Mesodermal cell (in vitro differentiated cells): ENCODE data around the gene ADGRB3.

ENCODE experiments used
- H3K27ac ChIP-seq: 2 replicates; pipeline ENCODE4 v1.7.0; 2013; ENCODE audit warnings: mild to moderate bottlenecking, low read depth, low read length, moderate library complexity; ENCODE audit not compliant: severe bottlenecking
- H3K36me3 ChIP-seq: 2 replicates; pipeline ENCODE4 v1.7.1; 2013; ENCODE audit warnings: mild to moderate bottlenecking, low read length, moderate library complexity; ENCODE audit not compliant: control insufficient read depth, insufficient read depth
- H3K4me1 ChIP-seq: one replicate; pipeline ENCODE4 v1.7.1; 2013; ENCODE audit warnings: mild to moderate bottlenecking, low read length; ENCODE audit not compliant: insufficient read depth, control insufficient read depth, poor library complexity, severe bottlenecking
- H3K4me3 ChIP-seq: 2 replicates; pipeline ENCODE4 v1.7.0; 2013; ENCODE audit warnings: low read length, control low read depth, mild to moderate bottlenecking; ENCODE audit not compliant: insufficient read depth, poor library complexity, severe bottlenecking; ENCODE audit errors: extremely low read depth
- H3K9me3 ChIP-seq: 2 replicates; pipeline ENCODE4 v1.7.1; 2013; ENCODE audit warnings: mild to moderate bottlenecking, low read length, moderate library complexity; ENCODE audit not compliant: control insufficient read depth
- WGBS, 2 experiments: methylation state at CpG; one replicate each; pipeline ENCODE4 v1.1.5; 2013; ENCODE audit warnings: missing lambda C conversion rate in 2 of 2; ENCODE audit not compliant: insufficient coverage in 2 of 2; 5-methylcytosine and 5-hydroxymethylcytosine counted together

Gene ADGRB3

DNA sequence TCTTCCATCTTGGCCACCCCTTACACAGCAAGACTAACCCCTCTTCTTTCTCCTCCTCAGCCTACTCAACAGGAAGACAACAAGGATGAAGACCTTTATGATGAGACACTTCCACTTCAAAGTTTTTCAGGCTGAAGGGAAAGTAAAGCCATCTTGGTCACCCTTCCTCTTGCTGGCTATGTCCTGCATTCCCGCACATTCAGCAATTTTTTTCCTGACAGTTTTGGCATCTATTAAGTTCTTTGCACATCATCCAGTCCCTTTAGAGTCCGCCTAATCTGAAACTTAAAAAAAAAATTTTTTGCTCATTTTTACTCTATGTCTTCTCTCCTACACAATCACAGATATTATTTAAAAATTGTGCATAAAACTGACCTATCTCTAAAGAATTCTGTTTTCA, 668.3 kb downstream of the ADGRB3 start:
- Histone ChIP-seq H3K9me3 (no peaks in the 10 kb centered on the region), H3K36me3 (no peaks in the 10 kb centered on the region), H3K4me1 (no peaks in the 10 kb centered on the region), H3K4me3 (no peak overlapping the region), H3K27ac (no peak overlapping the region)
- WGBS, 2 experiments: 79 to 80% methylated on average over 1 to 2 of the region's 2 CpGs

GRCh38 chr6:69305456-69305855, 670.4 kb downstream of the ADGRB3 start:
- no peak overlapping the region for H3K27ac ChIP-seq
- H3K9me3 ChIP-seq: no peaks in the 10 kb centered on the region
- no peak overlapping the region for H3K4me3 ChIP-seq
- H3K4me1 ChIP-seq: no peaks in the 10 kb centered on the region
- H3K36me3 ChIP-seq: no peaks in the 10 kb centered on the region
- WGBS, 2 experiments: 29 to 83% methylated on average over 1 of the region's 2 CpGs

- Histone ChIP-seq H3K4me1 (no peaks in the 10 kb centered on the region), H3K27ac (no peak overlapping the region), H3K4me3 (no peak overlapping the region), H3K9me3 (no peaks in the 10 kb centered on the region), H3K36me3 (no peaks in the 10 kb centered on the region)
- WGBS, 2 experiments: no CpG with 5 or more reads among the region's 2 CpGs
These were observed 673.5 kb downstream of the ADGRB3 start for GRCh38 chr6:69308584-69308983.

- Histone ChIP-seq H3K4me3 (no peak overlapping the region), H3K27ac (no peak overlapping the region), H3K36me3 (no peaks in the 10 kb centered on the region), H3K4me1 (no peaks in the 10 kb centered on the region), H3K9me3 (no peaks in the 10 kb centered on the region)
- WGBS, 2 experiments: no CpG with 5 or more reads among the region's 1 CpG
These were observed 676.8 kb downstream of the ADGRB3 start for GRCh38 chr6:69311888-69312287.

GRCh38 chr6:69314001-69314400, 678.9 kb downstream of the ADGRB3 start:
- Histone ChIP-seq H3K9me3 (no peaks in the 10 kb centered on the region), H3K36me3 (no peaks in the 10 kb centered on the region), H3K27ac (no peak overlapping the region), H3K4me3 (no peak overlapping the region), H3K4me1 (no peaks in the 10 kb centered on the region)
- WGBS, 2 experiments: no CpG with 5 or more reads among the region's 1 CpG

- Histone ChIP-seq H3K9me3 (no peaks in the 10 kb centered on the region), H3K4me1 (no peaks in the 10 kb centered on the region), H3K36me3 (no peaks in the 10 kb centered on the region), H3K4me3 (no peak overlapping the region), H3K27ac (no peak overlapping the region)
These were observed 679.4 kb downstream of the ADGRB3 start for GRCh38 chr6:69314531-69314930.

DNA sequence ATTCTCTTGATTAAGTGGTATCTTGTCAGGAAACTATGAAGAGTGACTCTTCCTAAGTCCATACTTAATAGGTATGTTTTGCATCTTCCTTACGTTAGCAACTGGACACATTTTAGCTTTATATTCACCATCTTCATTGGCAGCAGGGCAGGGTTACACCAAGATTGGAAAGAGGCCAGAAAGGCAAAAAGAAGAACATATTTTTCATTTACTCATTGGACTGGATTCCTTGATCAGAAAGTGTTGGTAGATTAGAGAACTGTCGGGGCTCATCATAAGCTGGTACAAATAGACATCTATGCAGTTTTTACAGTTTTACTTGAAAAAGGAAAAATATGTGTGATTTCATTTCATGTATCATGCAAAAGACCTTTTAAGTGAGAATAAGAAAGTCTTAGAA, 696.8 kb downstream of the ADGRB3 start:
- H3K4me3 ChIP-seq: no peak overlapping the region
- H3K9me3 ChIP-seq: no peaks in the 10 kb centered on the region
- H3K27ac ChIP-seq: no peak overlapping the region
- no peaks in the 10 kb centered on the region for H3K4me1 ChIP-seq
- no peaks in the 10 kb centered on the region for H3K36me3 ChIP-seq
- 75% methylated on average over 2 of the region's 2 CpGs; no CpG with 5 or more reads in 1 of the 2 experiments for WGBS, 2 experiments

GRCh38 chr6:69337311-69337710, 702.2 kb downstream of the ADGRB3 start:
- H3K4me3 ChIP-seq: no peak overlapping the region

DNA sequence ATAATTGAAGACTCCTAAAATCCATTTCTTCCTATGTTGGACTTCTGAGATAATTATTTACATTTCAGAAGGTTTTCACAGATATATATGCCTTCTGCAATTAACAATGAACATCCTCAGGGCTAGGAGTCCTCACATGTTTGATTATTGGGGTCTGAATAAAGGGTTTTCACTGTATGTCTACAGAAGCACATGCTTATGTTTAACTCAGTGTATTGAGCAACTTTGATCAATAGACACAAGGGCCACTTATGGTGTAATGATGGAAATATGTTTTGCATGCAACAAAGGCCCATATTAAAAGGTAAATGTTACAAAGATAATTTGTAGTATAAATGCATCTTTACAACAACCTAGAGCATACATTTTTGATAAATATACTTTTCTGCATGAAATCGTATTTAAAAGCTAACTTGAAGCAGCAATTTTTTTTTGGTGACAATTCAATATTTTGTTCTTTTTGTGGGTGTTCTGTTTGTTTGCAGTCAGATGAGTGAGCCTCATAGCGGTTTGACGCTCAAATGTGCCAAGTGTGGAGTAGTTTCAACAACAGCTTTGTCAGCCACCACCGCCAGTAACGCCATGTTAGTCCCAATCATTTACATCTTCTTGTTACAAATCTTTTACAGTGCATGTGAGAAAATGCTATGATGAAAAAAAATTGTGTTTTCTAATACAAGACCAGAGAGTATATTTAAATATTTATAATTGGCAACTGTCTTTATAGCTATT, 703.5 kb downstream of the ADGRB3 start:
- WGBS, 2 experiments: no CpG with 5 or more reads among the region's 5 CpGs

More at GRCh38 chr6:69337311-69337710, 702.2 kb downstream of the ADGRB3 start:
- Histone ChIP-seq H3K4me1 (no peaks in the 10 kb centered on the region), H3K27ac (no peak overlapping the region), H3K9me3 (no peaks in the 10 kb centered on the region), H3K36me3 (no peaks in the 10 kb centered on the region)
- 80 to 100% methylated on average over 1 of the region's 3 CpGs for WGBS, 2 experiments

GRCh38 chr6:69339163-69339550, 704.1 kb downstream of the ADGRB3 start:
- H3K4me3 ChIP-seq: no peak overlapping the region
- H3K9me3 ChIP-seq: no peaks in the 10 kb centered on the region
- no peaks in the 10 kb centered on the region for H3K4me1 ChIP-seq
- WGBS, 2 experiments: 86 to 100% methylated on average over 4 to 6 of the region's 6 CpGs
- H3K27ac ChIP-seq: no peak overlapping the region
- no peaks in the 10 kb centered on the region for H3K36me3 ChIP-seq

More for the DNA sequence above, 703.5 kb downstream of the ADGRB3 start:
- Histone ChIP-seq H3K4me3 (no peak overlapping the region), H3K27ac (no peak overlapping the region), H3K4me1 (no peaks in the 10 kb centered on the region), H3K9me3 (no peaks in the 10 kb centered on the region), H3K36me3 (no peaks in the 10 kb centered on the region)

DNA sequence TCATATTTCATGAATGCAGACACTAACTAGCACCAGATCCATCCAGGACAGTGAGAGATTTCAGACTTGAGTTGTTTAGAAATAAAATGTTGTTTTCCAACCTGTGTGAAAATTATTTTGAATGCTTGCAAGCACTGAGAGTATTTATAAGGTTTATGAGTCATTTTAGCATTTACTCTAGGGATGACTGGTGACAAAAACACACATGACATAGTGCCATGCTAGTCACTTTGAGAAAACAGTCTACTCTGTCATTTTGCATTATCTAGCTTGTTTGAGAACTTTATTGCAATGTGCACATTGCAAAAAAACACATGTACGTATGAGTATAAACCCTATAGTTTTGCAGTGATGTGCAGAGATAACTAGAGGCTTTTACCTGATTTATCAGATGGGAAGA, 705.1 kb downstream of the ADGRB3 start:
- H3K4me3 ChIP-seq: no peak overlapping the region
- WGBS, 2 experiments: 100% methylated on average over 1 of the region's 1 CpG; no CpG with 5 or more reads in 1 of the 2 experiments
- H3K4me1 ChIP-seq: no peaks in the 10 kb centered on the region
- H3K36me3 ChIP-seq: no peaks in the 10 kb centered on the region
- no peaks in the 10 kb centered on the region for H3K9me3 ChIP-seq
- H3K27ac ChIP-seq: no peak overlapping the region
